GM21515 (cell line): ENCODE data around the gene CFAP97D2.
"Not testable (repeated sequence)": the region's sequence is repeated elsewhere in the genome, so short reads cannot be mapped to it uniquely, and the experiment has no call there.

ENCODE experiments used
- ATAC-seq: cut with Tn5 transposase; IDR thresholded peaks from one replicate; pipeline ENCODE4 v1.9.1; 2021; ENCODE audit not compliant: unreplicated experiment

Gene CFAP97D2

GRCh38 chr13:114157869-114158495 lies 21.1 kb upstream of the CFAP97D2 start:
- ATAC-seq: no peak

- not testable (repeated sequence) for ATAC-seq
These were observed 20.0 kb upstream of the CFAP97D2 start for GRCh38 chr13:114158869-114159666.

- ATAC-seq: no peak
These were observed 18.0 kb upstream of the CFAP97D2 start for GRCh38 chr13:114161028-114161556.

- no peak for ATAC-seq
These were observed 17.2 kb upstream of the CFAP97D2 start for GRCh38 chr13:114161644-114162532.

- no peak for ATAC-seq
These were observed 16.5 kb upstream of the CFAP97D2 start for GRCh38 chr13:114162533-114162922.

- ATAC-seq: no peak
These were observed 15.0 kb upstream of the CFAP97D2 start for GRCh38 chr13:114164053-114164452.

- no peak for ATAC-seq
These were observed 14.2 kb upstream of the CFAP97D2 start for GRCh38 chr13:114164681-114165429.

- no peak for ATAC-seq
These were observed 12.5 kb upstream of the CFAP97D2 start for GRCh38 chr13:114166381-114167131.

GRCh38 chr13:114167426-114167825 lies 11.6 kb upstream of the CFAP97D2 start:
- ATAC-seq: no peak

- ATAC-seq: no peak
These were observed 11.2 kb upstream of the CFAP97D2 start for GRCh38 chr13:114167885-114168284.

- no peak for ATAC-seq
These were observed 5.8 kb upstream of the CFAP97D2 start for GRCh38 chr13:114173272-114173671.

- no peak for ATAC-seq
These were observed 5.3 kb upstream of the CFAP97D2 start for GRCh38 chr13:114173745-114174144.

GRCh38 chr13:114174529-114174961 lies 4.5 kb upstream of the CFAP97D2 start:
- ATAC-seq: no peak

GRCh38 chr13:114176359-114176902 lies 2.6 kb upstream of the CFAP97D2 start:
- ATAC-seq: not testable (repeated sequence)

GRCh38 chr13:114177245-114178010 lies 1.6 kb upstream of the CFAP97D2 start:
- ATAC-seq: no peak

GRCh38 chr13:114185182-114185971 lies 6.3 kb downstream of the CFAP97D2 start:
- ATAC-seq: no peak

- ATAC-seq: no peak
These were observed 15.8 kb downstream of the CFAP97D2 start for GRCh38 chr13:114194853-114195252.

- no peak for ATAC-seq
These were observed 17.6 kb downstream of the CFAP97D2 start for GRCh38 chr13:114196629-114197028.
